HFF-Myc (cell line): ENCODE measurements around the gene MLXIP.
"Not testable (repeated sequence)": the region's sequence is repeated elsewhere in the genome, so short reads cannot be mapped to it uniquely, and the experiment has no call there.

Source experiments
- DNase-seq: peaks from one replicate; pipeline ENCODE4 v3.0.0-alpha.2; 2011; ENCODE audit warnings: low read depth; ENCODE audit errors: extremely low read depth
- H3K4me3 ChIP-seq: replicated peaks from 2 replicates; pipeline ENCODE4 v1.5.1; 2011; ENCODE audit warnings: low read depth, mild to moderate bottlenecking, control low read depth, low read length
- CTCF ChIP-seq: IDR thresholded peaks from 2 replicates; pipeline ENCODE4 v1.5.1; 2012; ENCODE audit warnings: mild to moderate bottlenecking, low read depth, low read length, control low read depth; ENCODE audit errors: missing control alignments

MLXIP gene

GRCh38 chr12:122106843-122107242, 28.3 kb downstream of the MLXIP start:
- no peak for DNase-seq
- TF ChIP-seq CTCF = no peak
- no peak overlapping the region for H3K4me3 ChIP-seq

GRCh38 chr12:122107261-122107660, 28.7 kb downstream of the MLXIP start:
- no peak for DNase-seq
- no peak for TF ChIP-seq CTCF
- H3K4me3 ChIP-seq = no peak overlapping the region

GRCh38 chr12:122111089-122111641, 32.6 kb downstream of the MLXIP start:
- no peak for TF ChIP-seq CTCF
- no peak for DNase-seq
- no peak overlapping the region for H3K4me3 ChIP-seq

GRCh38 chr12:122116707-122117535, 38.4 kb downstream of the MLXIP start:
- no peak for DNase-seq
- no peak overlapping the region for H3K4me3 ChIP-seq
- TF ChIP-seq CTCF = no peak

GRCh38 chr12:122117979-122118378, 39.4 kb downstream of the MLXIP start:
- no peak overlapping the region for H3K4me3 ChIP-seq
- TF ChIP-seq CTCF = no peak
- no peak for DNase-seq

- not testable (repeated sequence) for H3K4me3 ChIP-seq, DNase-seq
These were observed 42.8 kb downstream of the MLXIP start for GRCh38 chr12:122121341-122121740.

- TF ChIP-seq CTCF = no peak
- no peak for DNase-seq
- H3K4me3 ChIP-seq = no peak overlapping the region
These were observed 43.2 kb downstream of the MLXIP start for GRCh38 chr12:122121745-122122144.
